Loucy (cell line): ENCODE data around the gene DDX31.
A peak's percentile ranks its signal among the peaks of the same experiment; 100 is the strongest.

Source experiments
- H2AFZ ChIP-seq: fragments of 200-600 bp; sonication (generic); 2 replicates; pipeline ENCODE4 v1.6.0; 2016; ENCODE audit warnings: antibody characterized with exemption, mild to moderate bottlenecking, low read length, moderate library complexity
- H3F3A ChIP-seq: fragments of 200-600 bp; 2 replicates; pipeline ENCODE4 v1.6.0; 2016; ENCODE audit warnings: antibody characterized with exemption, low read depth, mild to moderate bottlenecking
- H3K27me3 ChIP-seq: fragments of 200-600 bp; sonication (generic); 2 replicates; pipeline ENCODE4 v1.6.1; 2014; ENCODE audit warnings: low read length, mild to moderate bottlenecking; ENCODE audit not compliant: insufficient read depth, poor library complexity, severe bottlenecking
- H3K36me3 ChIP-seq: fragments of 200-600 bp; sonication (generic); 2 replicates; pipeline ENCODE4 v1.6.1; 2016; ENCODE audit warnings: low read length; ENCODE audit not compliant: insufficient read depth
- H3K4me1 ChIP-seq: fragments of 200-600 bp; sonication (generic); 2 replicates; pipeline ENCODE4 v1.5.1; 2014; ENCODE audit warnings: low read length, mild to moderate bottlenecking; ENCODE audit not compliant: insufficient read depth, poor library complexity, severe bottlenecking
- H3K4me2 ChIP-seq: fragments of 200-600 bp; sonication (generic); 2 replicates; pipeline ENCODE4 v1.6.0; 2014; ENCODE audit warnings: antibody characterized with exemption, low read length, low read depth, mild to moderate bottlenecking; ENCODE audit not compliant: poor library complexity, severe bottlenecking
- H3K4me3 ChIP-seq: fragments of 200-600 bp; sonication (generic); 2 replicates; pipeline ENCODE4 v1.5.1; 2014; ENCODE audit warnings: low read length, mild to moderate bottlenecking, mixed read lengths; ENCODE audit not compliant: poor library complexity, severe bottlenecking
- H3K79me2 ChIP-seq: fragments of 200-600 bp; sonication (generic); 2 replicates; pipeline ENCODE4 v1.6.1; 2014; ENCODE audit warnings: low read length; ENCODE audit not compliant: insufficient read depth
- H3K9ac ChIP-seq: fragments of 200-600 bp; sonication (generic); 2 replicates; pipeline ENCODE4 v1.6.0; 2014; ENCODE audit warnings: mild to moderate bottlenecking, low read depth, low read length, moderate library complexity; ENCODE audit not compliant: poor library complexity, severe bottlenecking
- H3K9me2 ChIP-seq: fragments of 200-600 bp; sonication (generic); replicated peaks from 2 replicates; pipeline ENCODE4 v1.6.1; 2016; ENCODE audit warnings: low read depth, low read length, mixed read lengths
- H3K9me3 ChIP-seq: fragments of 200-600 bp; sonication (generic); 2 replicates; pipeline ENCODE4 v1.6.1; 2014; ENCODE audit warnings: mild to moderate bottlenecking, antibody characterized with exemption, low read length, low read depth; ENCODE audit not compliant: insufficient read depth
- H4K20me1 ChIP-seq: fragments of 200-600 bp; sonication (generic); 2 replicates; pipeline ENCODE4 v1.6.0; 2014; ENCODE audit warnings: antibody characterized with exemption, low read length, mild to moderate bottlenecking; ENCODE audit not compliant: insufficient read depth, poor library complexity, severe bottlenecking
- CTCF ChIP-seq: fragments of 200-600 bp; sonication (generic); conservative IDR thresholded peaks from 2 replicates; pipeline ENCODE4 v1.5.1; 2014; ENCODE audit warnings: mild to moderate bottlenecking, antibody characterized with exemption, low read length
- EZH2phosphoT487 ChIP-seq: fragments of 200-600 bp; IDR thresholded peaks from 2 replicates; pipeline ENCODE4 v1.6.1; 2018; ENCODE audit warnings: antibody characterized with exemption, mild to moderate bottlenecking, moderate library complexity, borderline replicate concordance

Gene DDX31

GRCh38 chr9:132670457-132671391, 941 bp upstream of the DDX31 start, which contains the start of gene GTF3C4:
GTF3C4 (plus strand) TSS chr9:132670464; CDS start chr9:132670599, 135 bp downstream.
- H3K9me3 ChIP-seq: no peaks in the 10 kb centered on the region
- H3K36me3 ChIP-seq: no peaks in the 10 kb centered on the region
- TF ChIP-seq EZH2phosphoT487 (no peak), CTCF (no peak)
- H3K27me3 ChIP-seq: no peaks in the 10 kb centered on the region
- peak within 1 kb of the TSS; percentile 98 for H3K4me2 ChIP-seq
- H3K9me2 ChIP-seq: no peaks in the 10 kb centered on the region
- H4K20me1 ChIP-seq: peaks cover 51% of the 10 kb centered on the region
- no peaks in the 10 kb centered on the region for H3F3A ChIP-seq
- peak within 1 kb of the TSS; percentile 100 for H2AFZ ChIP-seq
- peak within 1 kb of the TSS; percentile 94 for H3K4me3 ChIP-seq
- H3K79me2 ChIP-seq: peaks cover 81% of the 10 kb centered on the region
- H3K9ac ChIP-seq: peak within 1 kb of the TSS; percentile 95
- peaks cover 38% of the 10 kb centered on the region for H3K4me1 ChIP-seq

- Histone ChIP-seq H3K36me3 (no peaks in the 10 kb centered on the region), H3K9me3 (no peaks in the 10 kb centered on the region), H4K20me1 (peaks cover 38% of the 10 kb centered on the region), H3F3A (no peaks in the 10 kb centered on the region), H3K27me3 (no peaks in the 10 kb centered on the region), H3K4me3 (peak overlapping the region; percentile 94), H3K9me2 (no peaks in the 10 kb centered on the region), H3K9ac (peak overlapping the region; percentile 95), H3K4me2 (peak overlapping the region; percentile 98), H2AFZ (peak overlapping the region; percentile 100), H3K4me1 (peaks cover 36% of the 10 kb centered on the region), H3K79me2 (peaks cover 69% of the 10 kb centered on the region)
- no peak for TF ChIP-seq EZH2phosphoT487
- TF ChIP-seq CTCF: no peak
Measured at GRCh38 chr9:132669319-132669697, 475 bp downstream of the DDX31 start.

DNA sequence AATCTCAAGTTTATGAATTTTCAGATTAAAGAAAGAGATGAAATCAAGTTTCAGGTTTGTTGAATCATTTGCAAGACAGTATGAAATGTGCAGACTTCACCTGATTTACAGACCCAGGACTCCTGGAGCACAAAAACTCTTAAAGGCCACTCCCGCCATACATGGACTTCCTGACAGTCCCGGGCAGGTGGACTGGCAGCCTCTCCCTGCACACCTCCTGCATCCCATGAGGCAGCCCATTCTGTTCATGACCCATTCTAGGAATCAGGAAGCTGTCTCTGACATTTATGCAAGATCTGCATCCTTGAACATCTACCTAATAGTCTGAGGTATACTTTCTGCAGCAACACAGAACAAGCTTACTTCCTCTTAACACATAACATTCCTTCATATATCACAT, 5.9 kb downstream of the DDX31 start:
- Histone ChIP-seq H3K4me3 (no peak overlapping the region), H3K79me2 (peaks cover 26% of the 10 kb centered on the region), H3K9ac (no peak overlapping the region), H3K4me2 (no peak overlapping the region), H3K27me3 (no peaks in the 10 kb centered on the region), H3K9me3 (no peaks in the 10 kb centered on the region), H2AFZ (no peak overlapping the region), H3K4me1 (peaks cover 7% of the 10 kb centered on the region), H3K36me3 (peaks cover 30% of the 10 kb centered on the region; the same call in 1 of the 2 replicates), H3K9me2 (no peaks in the 10 kb centered on the region), H4K20me1 (no peaks in the 10 kb centered on the region), H3F3A (no peaks in the 10 kb centered on the region)
- TF ChIP-seq EZH2phosphoT487 (no peak), CTCF (no peak)
